Heart left ventricle (tissue), 13 donors: ENCODE measurements around the gene FAM83G.

Source experiments
- POLR2A ChIP-seq, 2 donors: fragments of 450-650 bp; IDR thresholded peaks; one replicate each; pipeline ENCODE4 v1.6.1; 2017; ENCODE audit warnings: antibody characterized with exemption in 2 of 2, mild to moderate bottlenecking in 2 of 2, moderate library complexity in 2 of 2
- TF ChIP-seq, protein P1 (sequence below), 12 donors: fragments of 200-600 bp; sonication (generic) in 4 of 12; IDR thresholded peaks; one replicate each; pipeline versions ENCODE4 v1.5.0 to v1.8.0; 2018 to 2022; ENCODE audit warnings: antibody characterized with exemption in 12 of 12, mild to moderate bottlenecking in 5 of 12
- donor health status: ischemic (EF 13 %, LVEDD 7.1; RV severe dilation, severe dysfunction).
- donor health status: DM: no; HTN: yes; CAD: no.
- donor health status: DM: no; HTN: no; CAD: no.
- donor health status: ischemic (EF 25% LVEDD 6.9; RV normal size, moderate dysfunction).
- donor health status: ischemic (EF 25% LVEDD 5.7; RV mildly dilated, moderate dysfunction).
- donor health status: ischemic (EF 35%, LVEDD 5.7; RV mildly dilated, moderate dysfunction).
- donor health status: nonischemic (EF 11% LVEDD 7.7; RV severe dilation, severe dysfunction).
- donor health status: DM: yes; HTN: yes; CAD: no.
- donor health status: PGD.
- donor health status: ischemic (EF 29% LVEDD 5.4; RV normal size, mild dysfunction).
- donor health status: nonischemic (EF 23%, LVEDD 6.1; RV moderate dilation, normal function).

DNA sequence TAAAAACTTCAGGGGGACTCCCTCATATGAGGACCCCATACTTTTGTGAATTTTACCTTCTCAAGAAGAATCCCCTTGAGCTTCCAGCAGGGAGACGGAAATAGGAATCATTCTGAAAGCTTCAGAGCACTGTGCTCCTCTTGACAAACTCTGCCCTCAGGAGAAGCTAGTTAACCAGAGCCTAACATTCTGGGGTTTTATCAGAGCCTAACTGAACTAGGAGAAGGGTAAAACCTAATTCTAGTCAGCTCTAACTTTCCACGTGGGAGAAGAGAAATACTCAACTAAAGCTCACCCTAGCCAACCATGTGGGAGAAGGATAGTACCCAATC is 65.9 kb downstream of the FAM83G start:
- no peak for TF ChIP-seq POLR2A (IDR thresholded peaks at IDR 0.05)
- TF ChIP-seq, protein P1, sequence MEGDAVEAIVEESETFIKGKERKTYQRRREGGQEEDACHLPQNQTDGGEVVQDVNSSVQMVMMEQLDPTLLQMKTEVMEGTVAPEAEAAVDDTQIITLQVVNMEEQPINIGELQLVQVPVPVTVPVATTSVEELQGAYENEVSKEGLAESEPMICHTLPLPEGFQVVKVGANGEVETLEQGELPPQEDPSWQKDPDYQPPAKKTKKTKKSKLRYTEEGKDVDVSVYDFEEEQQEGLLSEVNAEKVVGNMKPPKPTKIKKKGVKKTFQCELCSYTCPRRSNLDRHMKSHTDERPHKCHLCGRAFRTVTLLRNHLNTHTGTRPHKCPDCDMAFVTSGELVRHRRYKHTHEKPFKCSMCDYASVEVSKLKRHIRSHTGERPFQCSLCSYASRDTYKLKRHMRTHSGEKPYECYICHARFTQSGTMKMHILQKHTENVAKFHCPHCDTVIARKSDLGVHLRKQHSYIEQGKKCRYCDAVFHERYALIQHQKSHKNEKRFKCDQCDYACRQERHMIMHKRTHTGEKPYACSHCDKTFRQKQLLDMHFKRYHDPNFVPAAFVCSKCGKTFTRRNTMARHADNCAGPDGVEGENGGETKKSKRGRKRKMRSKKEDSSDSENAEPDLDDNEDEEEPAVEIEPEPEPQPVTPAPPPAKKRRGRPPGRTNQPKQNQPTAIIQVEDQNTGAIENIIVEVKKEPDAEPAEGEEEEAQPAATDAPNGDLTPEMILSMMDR (IDR thresholded peaks at IDR 0.05), result no peak
